Left lobe of liver (tissue), 2 donors: Measurements from ENCODE around the gene C17orf114.

ENCODE experiments used
- ATAC-seq: fragments of 200-7000 bp; cut with Tn5 transposase; one replicate; pipeline ENCODE4 v1.9.1; 2020; ENCODE audit warnings: mild to moderate bottlenecking, moderate library complexity
- DNase-seq: peaks from one replicate; pipeline ENCODE4 v3.0.0-alpha.2; 2020; ENCODE audit warnings: low spot score
- donor health status: DM: no; HTN: no; CAD: no; lungs with moderate emphysema.
- donor health status: DM: no; HTN: yes; CAD: no.

C17orf114 gene

GRCh38 chr17:4823373-4824089 is 21.4 kb upstream of the C17orf114 start:
- DNase-seq (no peak), ATAC-seq (no peak)

- ATAC-seq (no peak), DNase-seq (no peak)
Measured at GRCh38 chr17:4822835-4823234, 20.7 kb upstream of the C17orf114 start.

- DNase-seq = no peak
- no peak for ATAC-seq
Measured at GRCh38 chr17:4818276-4818675, 16.1 kb upstream of the C17orf114 start.

- no peak for ATAC-seq
- no peak for DNase-seq
Measured at GRCh38 chr17:4816826-4817225, 14.7 kb upstream of the C17orf114 start.

- ATAC-seq (no peak), DNase-seq (no peak)
Measured at GRCh38 chr17:4815043-4815675, 13.0 kb upstream of the C17orf114 start.

GRCh38 chr17:4812690-4813089 is 10.6 kb upstream of the C17orf114 start:
- DNase-seq (no peak), ATAC-seq (no peak)

GRCh38 chr17:4811471-4811870 is 9.3 kb upstream of the C17orf114 start:
- ATAC-seq = no peak

GRCh38 chr17:4810696-4811290 is 8.7 kb upstream of the C17orf114 start:
- DNase-seq (no peak), ATAC-seq (no peak)

More at GRCh38 chr17:4811471-4811870, 9.3 kb upstream of the C17orf114 start:
- no peak for DNase-seq

GRCh38 chr17:4808378-4808767 is 6.2 kb upstream of the C17orf114 start:
- DNase-seq = peak; percentile 89

GRCh38 chr17:4807605-4808377 is 5.7 kb upstream of the C17orf114 start:
- ATAC-seq (peak; percentile 8), DNase-seq (no peak)

More at GRCh38 chr17:4808378-4808767, 6.2 kb upstream of the C17orf114 start:
- ATAC-seq = peak; percentile 80

GRCh38 chr17:4806777-4807604 is 4.9 kb upstream of the C17orf114 start, which contains the start of gene PLD2:
Gene PLD2, plus strand, starts transcription at chr17:4807152. Its CDS starts 621 bp downstream, at chr17:4807773.
- DNase-seq (peak; percentile 92), ATAC-seq (peak; percentile 95)

GRCh38 chr17:4806456-4806776 is 4.3 kb upstream of the C17orf114 start:
- no peak for ATAC-seq
- DNase-seq = no peak

GRCh38 chr17:4800462-4801196 is 1.5 kb downstream of the C17orf114 start:
- DNase-seq (no peak), ATAC-seq (no peak)

- ATAC-seq = peak; percentile 39
- no peak for DNase-seq
Measured at GRCh38 chr17:4796552-4796920, 5.6 kb downstream of the C17orf114 start.

- DNase-seq (no peak), ATAC-seq (no peak)
Measured at GRCh38 chr17:4795168-4795567, 7.0 kb downstream of the C17orf114 start.

GRCh38 chr17:4790705-4791088 is 11.4 kb downstream of the C17orf114 start:
- ATAC-seq = no peak

GRCh38 chr17:4789951-4790704 is 12.0 kb downstream of the C17orf114 start:
- peak; percentile 83 for ATAC-seq
- DNase-seq = peak; percentile 90

More at GRCh38 chr17:4790705-4791088, 11.4 kb downstream of the C17orf114 start:
- no peak for DNase-seq

GRCh38 chr17:4789701-4789950 is 12.5 kb downstream of the C17orf114 start:
- ATAC-seq (peak; percentile 7), DNase-seq (no peak)
